ENCODE data around the gene LEPR.
"Not testable (repeated sequence)": the region's sequence is repeated elsewhere in the genome, so short reads cannot be mapped to it uniquely, and the experiment has no call there.

The LEPR gene

GRCh38 chr1:65420590-65421350 lies at the start of gene LEPR, which contains the start of gene LEPROT:
Gene LEPR, plus strand, starts transcription at chr1:65420668. Its CDS starts 144,898 bp downstream, at chr1:65565566.
Gene LEPROT, plus strand, starts transcription at chr1:65420668. Its CDS starts 57 bp downstream, at chr1:65420725.
- DNase-seq (ENCODE audit: extremely low read depth, insufficient read length) = peak; percentile 93
- no peaks in the 10 kb centered on the region for H3K27me3 ChIP-seq (replicated peaks; ENCODE audit: control insufficient read depth, insufficient read depth, low read length)
- peaks cover 4% of the 10 kb centered on the region; the same call in 1 of the 2 replicates for H3K36me3 ChIP-seq (ENCODE audit: control insufficient read depth, insufficient read depth, low read length)
- peak within 1 kb of the TSS; percentile 95 for H3K4me3 ChIP-seq (replicated peaks; ENCODE audit: low read depth, low read length)
- TF ChIP-seq CTCF (IDR thresholded peaks at IDR 0.05; ENCODE audit: insufficient read depth, low read length, poor library complexity, severe bottlenecking) = no peak

- Histone ChIP-seq H3K36me3 (ENCODE audit: control insufficient read depth, insufficient read depth, low read length) (no peaks in the 10 kb centered on the region), H3K27me3 (replicated peaks; ENCODE audit: control insufficient read depth, insufficient read depth, low read length) (no peaks in the 10 kb centered on the region), H3K4me3 (replicated peaks; ENCODE audit: low read depth, low read length) (no peak overlapping the region)
- no peak for DNase-seq (ENCODE audit: extremely low read depth, insufficient read length)
- TF ChIP-seq CTCF (IDR thresholded peaks at IDR 0.05; ENCODE audit: insufficient read depth, low read length, poor library complexity, severe bottlenecking) = no peak
Observed at GRCh38 chr1:65371544-65371943, 48.9 kb upstream of the LEPR start.

GRCh38 chr1:65372557-65372956 lies 47.9 kb upstream of the LEPR start:
- no peak for DNase-seq (ENCODE audit: extremely low read depth, insufficient read length)
- H3K36me3 ChIP-seq (ENCODE audit: control insufficient read depth, insufficient read depth, low read length) = no peaks in the 10 kb centered on the region
- TF ChIP-seq CTCF (IDR thresholded peaks at IDR 0.05; ENCODE audit: insufficient read depth, low read length, poor library complexity, severe bottlenecking) = no peak
- H3K4me3 ChIP-seq (replicated peaks; ENCODE audit: low read depth, low read length) = no peak overlapping the region
- no peaks in the 10 kb centered on the region for H3K27me3 ChIP-seq (replicated peaks; ENCODE audit: control insufficient read depth, insufficient read depth, low read length)

- no peak overlapping the region for H3K4me3 ChIP-seq (replicated peaks; ENCODE audit: low read depth, low read length)
- no peaks in the 10 kb centered on the region for H3K27me3 ChIP-seq (replicated peaks; ENCODE audit: control insufficient read depth, insufficient read depth, low read length)
- no peak for TF ChIP-seq CTCF (IDR thresholded peaks at IDR 0.05; ENCODE audit: insufficient read depth, low read length, poor library complexity, severe bottlenecking)
- no peaks in the 10 kb centered on the region for H3K36me3 ChIP-seq (ENCODE audit: control insufficient read depth, insufficient read depth, low read length)
- no peak for DNase-seq (ENCODE audit: extremely low read depth, insufficient read length)
Observed at GRCh38 chr1:65377496-65378246, 42.8 kb upstream of the LEPR start.

GRCh38 chr1:65378247-65378946 lies 42.1 kb upstream of the LEPR start:
- H3K36me3 ChIP-seq (ENCODE audit: control insufficient read depth, insufficient read depth, low read length) = no peaks in the 10 kb centered on the region
- no peak for DNase-seq (ENCODE audit: extremely low read depth, insufficient read length)
- no peak overlapping the region for H3K4me3 ChIP-seq (replicated peaks; ENCODE audit: low read depth, low read length)
- no peak for TF ChIP-seq CTCF (IDR thresholded peaks at IDR 0.05; ENCODE audit: insufficient read depth, low read length, poor library complexity, severe bottlenecking)
- no peaks in the 10 kb centered on the region for H3K27me3 ChIP-seq (replicated peaks; ENCODE audit: control insufficient read depth, insufficient read depth, low read length)

- DNase-seq (ENCODE audit: extremely low read depth, insufficient read length); H3K4me3 ChIP-seq (replicated peaks; ENCODE audit: low read depth, low read length); H3K36me3 ChIP-seq (ENCODE audit: control insufficient read depth, insufficient read depth, low read length); H3K27me3 ChIP-seq (replicated peaks; ENCODE audit: control insufficient read depth, insufficient read depth, low read length): not testable (repeated sequence)
Observed at GRCh38 chr1:65384426-65384825, 36.0 kb upstream of the LEPR start.
